ENCODE measurements around the gene DEFB132.

DEFB132 gene

DNA sequence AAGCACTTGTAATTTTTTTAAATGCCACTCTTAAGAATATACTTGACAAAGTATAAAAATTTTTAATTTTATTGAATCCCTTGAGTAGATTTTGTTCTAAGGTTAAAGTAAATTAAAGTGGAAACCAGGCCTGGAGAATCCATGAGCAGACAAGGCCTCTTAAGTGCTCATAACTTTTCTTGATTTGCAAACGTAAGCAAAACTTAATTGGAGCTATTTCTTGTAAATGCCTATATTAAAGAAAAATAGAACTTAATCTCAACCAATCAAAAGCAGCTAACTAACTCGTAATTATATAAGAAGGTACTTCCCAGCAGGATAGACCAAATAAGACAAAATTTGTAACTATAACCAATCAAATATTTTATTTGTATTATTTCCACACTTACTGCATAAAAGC lies 43.1 kb upstream of the DEFB132 start:
- TF ChIP-seq, protein P1, sequence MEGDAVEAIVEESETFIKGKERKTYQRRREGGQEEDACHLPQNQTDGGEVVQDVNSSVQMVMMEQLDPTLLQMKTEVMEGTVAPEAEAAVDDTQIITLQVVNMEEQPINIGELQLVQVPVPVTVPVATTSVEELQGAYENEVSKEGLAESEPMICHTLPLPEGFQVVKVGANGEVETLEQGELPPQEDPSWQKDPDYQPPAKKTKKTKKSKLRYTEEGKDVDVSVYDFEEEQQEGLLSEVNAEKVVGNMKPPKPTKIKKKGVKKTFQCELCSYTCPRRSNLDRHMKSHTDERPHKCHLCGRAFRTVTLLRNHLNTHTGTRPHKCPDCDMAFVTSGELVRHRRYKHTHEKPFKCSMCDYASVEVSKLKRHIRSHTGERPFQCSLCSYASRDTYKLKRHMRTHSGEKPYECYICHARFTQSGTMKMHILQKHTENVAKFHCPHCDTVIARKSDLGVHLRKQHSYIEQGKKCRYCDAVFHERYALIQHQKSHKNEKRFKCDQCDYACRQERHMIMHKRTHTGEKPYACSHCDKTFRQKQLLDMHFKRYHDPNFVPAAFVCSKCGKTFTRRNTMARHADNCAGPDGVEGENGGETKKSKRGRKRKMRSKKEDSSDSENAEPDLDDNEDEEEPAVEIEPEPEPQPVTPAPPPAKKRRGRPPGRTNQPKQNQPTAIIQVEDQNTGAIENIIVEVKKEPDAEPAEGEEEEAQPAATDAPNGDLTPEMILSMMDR (IDR thresholded peaks at IDR 0.05; ENCODE audit: insufficient read depth, low read length, poor library complexity, severe bottlenecking): no peak
- TF ChIP-seq EZH2phosphoT487 (conservative IDR thresholded peaks at IDR 0.05; ENCODE audit: low read length): no peak
- Histone ChIP-seq H3K27me3 (ENCODE audit: low read length) (no peaks in the 10 kb centered on the region), H2AFZ (ENCODE audit: low read depth, low read length, severe bottlenecking) (no peak overlapping the region), H4K20me1 (ENCODE audit: low read depth, low read length) (no peaks in the 10 kb centered on the region), H3K79me2 (ENCODE audit: insufficient read depth, low read length) (no peaks in the 10 kb centered on the region), H3K9me2 (replicated peaks; ENCODE audit: insufficient read depth, low read length) (no peaks in the 10 kb centered on the region), H3K27ac (ENCODE audit: low read depth, low read length) (no peak overlapping the region), H3K9ac (ENCODE audit: low read length) (no peak overlapping the region), H3F3A (ENCODE audit: insufficient read depth) (no peaks in the 10 kb centered on the region), H3K4me2 (ENCODE audit: low read depth, low read length, poor library complexity, severe bottlenecking) (no peak overlapping the region), H3K4me3 (ENCODE audit: insufficient read depth, low read length, poor library complexity, severe bottlenecking) (no peak overlapping the region), H3K9me3 (ENCODE audit: insufficient read depth, low read length) (no peaks in the 10 kb centered on the region), H3K36me3 (ENCODE audit: low read length) (no peaks in the 10 kb centered on the region)

DNA sequence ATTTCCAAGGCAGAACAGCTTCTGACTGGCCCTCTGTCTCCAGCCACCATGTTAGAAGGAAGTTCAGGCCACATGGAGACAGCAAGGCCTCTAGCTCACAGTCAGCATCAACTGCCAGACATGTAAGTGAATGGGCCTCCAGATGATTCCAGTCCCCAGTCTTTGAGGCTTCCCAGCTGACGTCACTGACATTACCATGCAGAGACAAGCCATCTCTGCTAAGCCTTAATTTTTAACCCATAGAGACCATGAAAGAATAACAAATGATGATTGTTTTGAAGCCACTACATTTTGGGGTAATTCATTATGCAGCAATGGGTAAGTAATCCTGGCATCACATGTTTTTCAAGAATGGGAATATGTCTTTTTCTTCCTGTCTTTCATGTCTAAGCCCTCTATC lies 41.7 kb upstream of the DEFB132 start:
- Histone ChIP-seq H3K4me3 (ENCODE audit: insufficient read depth, low read length, poor library complexity, severe bottlenecking) (no peak overlapping the region), H3K9ac (ENCODE audit: low read length) (no peak overlapping the region), H3K9me3 (ENCODE audit: insufficient read depth, low read length) (no peaks in the 10 kb centered on the region), H3K27ac (ENCODE audit: low read depth, low read length) (no peak overlapping the region), H3K79me2 (ENCODE audit: insufficient read depth, low read length) (no peaks in the 10 kb centered on the region), H3K27me3 (ENCODE audit: low read length) (no peaks in the 10 kb centered on the region), H2AFZ (ENCODE audit: low read depth, low read length, severe bottlenecking) (no peak overlapping the region), H3K36me3 (ENCODE audit: low read length) (no peaks in the 10 kb centered on the region), H3F3A (ENCODE audit: insufficient read depth) (no peaks in the 10 kb centered on the region), H3K4me2 (ENCODE audit: low read depth, low read length, poor library complexity, severe bottlenecking) (no peak overlapping the region), H3K9me2 (replicated peaks; ENCODE audit: insufficient read depth, low read length) (no peaks in the 10 kb centered on the region), H4K20me1 (ENCODE audit: low read depth, low read length) (no peaks in the 10 kb centered on the region)
- TF ChIP-seq, protein P1 (IDR thresholded peaks at IDR 0.05; ENCODE audit: insufficient read depth, low read length, poor library complexity, severe bottlenecking): no peak
- TF ChIP-seq EZH2phosphoT487 (conservative IDR thresholded peaks at IDR 0.05; ENCODE audit: low read length): no peak

DNA sequence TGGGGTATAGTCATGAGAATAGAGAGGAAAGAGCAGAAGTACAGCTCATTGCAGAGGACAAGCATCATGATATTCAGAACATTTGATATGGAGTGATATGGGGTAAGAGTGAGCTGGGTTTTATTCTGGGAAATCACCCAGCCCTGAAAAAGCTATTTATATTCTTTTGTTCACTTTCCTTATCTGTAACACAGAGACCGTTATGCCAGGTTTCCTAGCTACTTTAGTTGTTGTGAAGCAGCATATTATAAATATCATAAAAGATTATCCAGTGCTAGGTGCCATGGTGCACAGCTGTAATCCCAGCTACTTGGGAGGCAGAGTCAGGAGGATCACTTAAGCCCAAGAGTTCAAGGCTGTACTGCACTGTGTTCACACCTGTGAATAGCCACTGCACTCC lies 40.3 kb upstream of the DEFB132 start:
- H3K36me3 ChIP-seq (ENCODE audit: low read length): no peaks in the 10 kb centered on the region
- no peak for TF ChIP-seq EZH2phosphoT487 (conservative IDR thresholded peaks at IDR 0.05; ENCODE audit: low read length)
- TF ChIP-seq, protein P1 (IDR thresholded peaks at IDR 0.05; ENCODE audit: insufficient read depth, low read length, poor library complexity, severe bottlenecking): no peak
- no peaks in the 10 kb centered on the region for H3K27me3 ChIP-seq (ENCODE audit: low read length)
- no peaks in the 10 kb centered on the region for H3K9me3 ChIP-seq (ENCODE audit: insufficient read depth, low read length)
- no peaks in the 10 kb centered on the region for H3K79me2 ChIP-seq (ENCODE audit: insufficient read depth, low read length)
- H3K9ac ChIP-seq (ENCODE audit: low read length): no peak overlapping the region
- H3F3A ChIP-seq (ENCODE audit: insufficient read depth): no peaks in the 10 kb centered on the region
- H3K9me2 ChIP-seq (replicated peaks; ENCODE audit: insufficient read depth, low read length): no peaks in the 10 kb centered on the region
- no peak overlapping the region for H3K27ac ChIP-seq (ENCODE audit: low read depth, low read length)
- H3K4me3 ChIP-seq (ENCODE audit: insufficient read depth, low read length, poor library complexity, severe bottlenecking): no peak overlapping the region
- H3K4me2 ChIP-seq (ENCODE audit: low read depth, low read length, poor library complexity, severe bottlenecking): no peak overlapping the region
- no peaks in the 10 kb centered on the region for H4K20me1 ChIP-seq (ENCODE audit: low read depth, low read length)
- no peak overlapping the region for H2AFZ ChIP-seq (ENCODE audit: low read depth, low read length, severe bottlenecking)

Measured in SU-DHL-6 (cell line).